Tibial nerve (tissue), 4 donors: Measurements from ENCODE around the gene COL6A6.

Experiments used
- CTCF ChIP-seq, 5 experiments: fragments of 200-600 bp in 3 of 5; fragments of 450-650 bp in 2 of 5; sonication (generic) in 3 of 5; IDR thresholded peaks; one replicate each; pipeline ENCODE4 v1.5.1; 2016 to 2019; ENCODE audit warnings: antibody characterized with exemption in 5 of 5, mild to moderate bottlenecking in 3 of 5, moderate library complexity in 2 of 5
- EP300 ChIP-seq, 2 donors: sonication (generic); formaldehyde crosslinking; IDR thresholded peaks; one replicate each; pipeline ENCODE4 v1.6.1; 2017; ENCODE audit warnings: antibody characterized with exemption in 2 of 2, mild to moderate bottlenecking in 1 of 2
- POLR2A ChIP-seq, 2 donors: fragments of 450-650 bp; IDR thresholded peaks; one replicate each; pipeline ENCODE4 v1.6.1; 2017; ENCODE audit warnings: antibody characterized with exemption in 2 of 2, mild to moderate bottlenecking in 2 of 2, moderate library complexity in 2 of 2

DNA sequence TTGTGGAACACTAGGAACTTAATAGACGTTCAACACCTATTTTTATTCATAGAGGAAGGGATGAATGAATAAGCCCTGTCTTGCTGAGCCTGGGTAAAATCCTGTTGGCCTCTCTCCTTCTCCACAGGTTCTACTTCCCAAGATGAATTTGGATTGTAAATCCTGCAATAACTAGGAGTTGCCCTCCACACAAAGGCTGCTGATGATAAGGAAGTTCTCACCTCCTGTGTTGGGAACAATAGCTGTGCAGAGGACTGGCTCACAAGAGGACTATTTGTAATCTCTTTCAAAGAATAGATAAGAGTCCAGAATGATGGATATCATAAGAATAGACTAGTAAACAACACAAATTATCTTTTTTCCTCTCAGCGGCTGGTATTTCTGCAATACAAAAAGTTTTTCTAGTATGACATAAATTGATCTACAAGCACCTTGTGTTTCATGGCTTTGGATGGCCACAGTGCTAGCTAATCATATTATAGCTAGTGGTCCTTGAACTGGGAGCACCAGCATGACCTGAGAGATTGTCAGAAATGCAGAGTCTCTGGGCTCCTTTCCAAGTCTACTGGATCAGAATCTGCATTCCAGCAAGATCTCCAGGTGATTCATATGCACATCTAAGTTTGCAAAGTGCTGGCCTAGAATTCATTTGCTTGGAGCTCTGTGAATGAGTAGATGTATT is 28.1 kb upstream of the COL6A6 start:
- TF ChIP-seq CTCF (IDR thresholded peaks at IDR 0.05): no peak
- no peak for TF ChIP-seq POLR2A (IDR thresholded peaks at IDR 0.05)
- TF ChIP-seq EP300 (IDR thresholded peaks at IDR 0.05): no peak
